GM21717 (cell line): ENCODE measurements around the gene ADAM15.
A peak's percentile ranks its signal among the peaks of the same experiment; 100 is the strongest.

Source experiments
- ATAC-seq: cut with Tn5 transposase; IDR thresholded peaks from one replicate; pipeline ENCODE4 v1.9.1; 2021; ENCODE audit warnings: mild to moderate bottlenecking, moderate library complexity; ENCODE audit not compliant: unreplicated experiment

Gene ADAM15, protein sequence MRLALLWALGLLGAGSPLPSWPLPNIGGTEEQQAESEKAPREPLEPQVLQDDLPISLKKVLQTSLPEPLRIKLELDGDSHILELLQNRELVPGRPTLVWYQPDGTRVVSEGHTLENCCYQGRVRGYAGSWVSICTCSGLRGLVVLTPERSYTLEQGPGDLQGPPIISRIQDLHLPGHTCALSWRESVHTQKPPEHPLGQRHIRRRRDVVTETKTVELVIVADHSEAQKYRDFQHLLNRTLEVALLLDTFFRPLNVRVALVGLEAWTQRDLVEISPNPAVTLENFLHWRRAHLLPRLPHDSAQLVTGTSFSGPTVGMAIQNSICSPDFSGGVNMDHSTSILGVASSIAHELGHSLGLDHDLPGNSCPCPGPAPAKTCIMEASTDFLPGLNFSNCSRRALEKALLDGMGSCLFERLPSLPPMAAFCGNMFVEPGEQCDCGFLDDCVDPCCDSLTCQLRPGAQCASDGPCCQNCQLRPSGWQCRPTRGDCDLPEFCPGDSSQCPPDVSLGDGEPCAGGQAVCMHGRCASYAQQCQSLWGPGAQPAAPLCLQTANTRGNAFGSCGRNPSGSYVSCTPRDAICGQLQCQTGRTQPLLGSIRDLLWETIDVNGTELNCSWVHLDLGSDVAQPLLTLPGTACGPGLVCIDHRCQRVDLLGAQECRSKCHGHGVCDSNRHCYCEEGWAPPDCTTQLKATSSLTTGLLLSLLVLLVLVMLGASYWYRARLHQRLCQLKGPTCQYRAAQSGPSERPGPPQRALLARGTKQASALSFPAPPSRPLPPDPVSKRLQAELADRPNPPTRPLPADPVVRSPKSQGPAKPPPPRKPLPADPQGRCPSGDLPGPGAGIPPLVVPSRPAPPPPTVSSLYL

GRCh38 chr1:155050560-155051341 is at the start of gene ADAM15:
Gene ADAM15, plus strand, starts transcription at chr1:155051316. Its CDS starts 71 bp downstream, at chr1:155051387.
- ATAC-seq, result peak; percentile 52

- no peak for ATAC-seq
Observed at GRCh38 chr1:155001425-155001674, 49.8 kb upstream of the ADAM15 start.

GRCh38 chr1:155001675-155002463 is 49.2 kb upstream of the ADAM15 start:
- peak; percentile 35 for ATAC-seq

DNA sequence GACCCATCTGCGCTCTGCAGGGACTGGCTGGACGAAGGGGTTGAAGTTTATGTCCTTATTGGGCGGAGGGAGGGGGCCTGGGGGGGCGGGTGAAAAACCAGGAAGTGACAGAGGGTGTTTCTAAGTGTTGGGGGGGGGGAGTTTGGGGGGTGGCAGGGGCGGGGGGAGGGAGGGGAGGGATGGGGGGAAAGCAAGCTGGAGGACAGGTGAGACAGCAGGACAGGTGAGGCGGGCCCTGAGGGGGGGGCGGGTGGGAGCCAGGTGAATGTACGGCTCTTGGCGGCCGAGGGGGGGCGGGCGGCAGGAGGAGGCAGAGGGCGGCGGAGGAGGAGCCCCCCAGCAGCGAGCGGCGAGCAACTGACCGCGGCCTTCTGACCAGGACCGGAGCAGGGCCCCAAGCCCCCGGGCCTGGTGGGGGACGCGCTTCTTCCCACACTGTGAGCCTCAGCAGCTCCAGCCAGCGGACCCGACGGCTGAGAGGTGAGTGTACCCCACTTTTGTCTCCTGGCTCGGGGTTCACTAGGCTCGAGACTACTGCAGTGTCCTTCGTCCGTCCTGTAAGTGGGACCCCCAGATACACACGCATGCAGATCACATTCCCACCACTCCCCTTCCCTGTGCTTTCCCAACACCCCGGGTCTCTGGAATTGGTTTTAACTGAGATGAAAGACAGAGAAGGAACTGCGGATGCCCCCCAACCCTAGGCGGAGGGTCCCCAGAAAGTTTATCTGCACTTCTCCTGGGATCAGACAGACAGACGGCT is 48.5 kb upstream of the ADAM15 start, which contains the start of gene ZBTB7B:
Gene ZBTB7B (plus strand): TSS at position 339 of the 763 bp plus-strand sequence. CDS start 11,859 bp downstream, outside the sequence.
- no peak for ATAC-seq

- no peak for ATAC-seq
Observed at GRCh38 chr1:155003227-155003765, 47.8 kb upstream of the ADAM15 start.

GRCh38 chr1:155003766-155004351 is 47.3 kb upstream of the ADAM15 start:
- ATAC-seq, result no peak

DNA sequence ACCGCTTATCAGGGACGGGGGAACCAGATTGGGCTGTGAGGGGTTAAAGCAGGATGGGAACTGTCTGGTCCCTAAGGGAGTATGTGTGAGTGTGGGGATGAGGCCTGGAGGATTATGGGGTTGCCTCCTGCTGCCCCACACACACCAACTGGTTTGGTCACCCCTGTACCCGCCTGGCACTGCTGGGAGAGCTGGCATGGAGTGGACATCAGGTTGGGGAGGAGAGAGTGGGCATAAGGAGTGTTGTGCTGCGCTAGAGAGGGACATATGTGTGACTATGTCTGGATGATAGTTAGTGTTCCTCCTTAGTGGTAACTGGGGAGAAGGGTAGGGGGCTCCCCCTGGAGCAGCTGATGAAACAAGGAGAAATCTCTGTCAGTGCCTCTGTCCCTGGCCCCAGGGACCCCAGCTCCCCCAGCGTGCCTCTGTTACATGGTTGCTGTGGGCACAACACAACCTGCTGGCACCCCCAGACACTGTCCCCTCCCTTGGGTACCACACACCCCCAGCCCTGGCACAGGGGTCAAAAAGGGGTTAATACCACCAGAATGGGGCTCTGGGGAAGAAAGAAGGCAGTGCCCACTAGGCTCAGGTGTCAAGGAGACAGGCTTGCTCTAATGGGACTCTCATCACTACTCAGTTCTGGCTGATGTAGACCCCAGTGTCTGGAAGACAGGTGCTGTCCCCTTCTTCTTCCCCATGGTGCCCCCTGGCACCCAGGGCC is 46.6 kb upstream of the ADAM15 start:
- ATAC-seq, result no peak

- no peak for ATAC-seq
Observed at GRCh38 chr1:155005076-155006011, 45.8 kb upstream of the ADAM15 start.

- no peak for ATAC-seq
Observed at GRCh38 chr1:155006601-155007101, 44.5 kb upstream of the ADAM15 start.

DNA sequence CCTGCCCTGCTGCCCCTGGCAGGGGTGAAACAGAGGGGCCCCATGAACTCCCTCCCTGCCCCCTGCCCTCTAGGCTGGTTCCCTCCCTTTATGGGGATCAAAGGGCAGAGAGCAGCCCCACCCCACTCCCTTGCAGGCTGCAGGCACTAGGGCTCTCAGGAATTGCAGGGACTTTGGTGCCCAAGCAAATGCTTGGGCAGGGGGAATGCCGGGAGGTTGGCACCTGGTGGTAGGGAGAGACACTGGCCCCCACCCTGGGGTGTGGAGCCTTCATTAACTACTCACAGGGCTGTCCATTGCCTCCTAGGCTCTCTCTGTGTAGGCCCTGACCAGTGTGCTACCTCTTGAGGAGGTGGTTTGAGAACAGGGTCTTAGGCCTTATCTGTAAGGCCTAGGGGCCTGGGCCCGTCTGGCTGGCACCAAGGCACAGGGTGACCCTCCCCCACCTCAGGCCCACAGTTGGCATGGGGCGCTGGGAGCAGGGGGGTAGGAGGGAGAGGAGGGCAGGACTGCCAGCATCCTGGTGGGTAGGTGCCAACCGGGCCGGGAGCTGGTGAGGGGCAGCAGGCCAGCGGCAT is 43.8 kb upstream of the ADAM15 start:
- ATAC-seq, result no peak

DNA sequence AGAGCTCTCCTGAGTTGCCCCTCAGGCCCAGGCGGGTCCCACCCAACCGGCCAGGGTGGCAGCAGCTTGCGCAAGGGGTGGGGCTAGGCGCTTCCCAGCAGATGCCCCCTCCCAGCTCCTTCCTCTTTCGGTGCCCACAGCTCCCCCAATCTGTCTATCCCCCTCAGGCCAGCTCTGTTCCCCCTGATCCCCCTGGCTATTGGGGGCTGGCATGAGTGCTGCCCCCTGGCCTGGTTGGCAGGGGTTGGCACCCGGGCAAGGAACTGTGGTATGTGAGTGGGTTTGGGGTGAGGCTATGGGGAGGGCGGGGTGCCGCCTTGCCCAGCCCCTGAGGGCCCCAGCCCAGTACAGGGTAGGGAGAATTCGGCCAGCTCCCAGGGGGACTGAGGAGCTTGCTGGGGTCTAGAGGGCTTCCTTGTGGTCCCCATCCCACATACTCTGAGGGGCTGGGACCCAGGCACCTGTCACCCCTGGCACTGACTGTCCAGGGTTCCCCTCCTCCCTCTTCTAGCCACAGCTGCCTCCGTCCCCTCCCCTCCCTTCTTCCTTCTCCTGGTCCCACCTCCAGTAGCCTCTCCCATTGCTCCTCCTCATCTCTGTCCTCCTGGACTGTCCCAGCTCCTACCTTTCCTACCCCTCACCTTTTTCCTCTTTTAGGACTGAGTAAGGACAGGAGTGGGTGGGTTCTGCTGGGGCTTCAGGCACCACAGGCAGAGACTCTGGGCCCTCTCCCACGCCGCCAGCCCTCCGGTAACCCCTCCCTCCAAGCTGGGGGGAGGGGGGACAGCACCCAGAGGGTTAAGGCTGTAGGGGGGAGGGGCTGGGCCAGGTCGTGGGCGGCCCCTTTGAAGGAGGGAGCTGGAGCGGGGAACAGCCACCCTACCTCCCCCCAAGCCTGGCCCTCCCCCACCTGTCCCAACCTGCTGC is 42.8 kb upstream of the ADAM15 start:
- no peak for ATAC-seq

- ATAC-seq, result no peak
Observed at GRCh38 chr1:155009221-155009711, 41.9 kb upstream of the ADAM15 start.

DNA sequence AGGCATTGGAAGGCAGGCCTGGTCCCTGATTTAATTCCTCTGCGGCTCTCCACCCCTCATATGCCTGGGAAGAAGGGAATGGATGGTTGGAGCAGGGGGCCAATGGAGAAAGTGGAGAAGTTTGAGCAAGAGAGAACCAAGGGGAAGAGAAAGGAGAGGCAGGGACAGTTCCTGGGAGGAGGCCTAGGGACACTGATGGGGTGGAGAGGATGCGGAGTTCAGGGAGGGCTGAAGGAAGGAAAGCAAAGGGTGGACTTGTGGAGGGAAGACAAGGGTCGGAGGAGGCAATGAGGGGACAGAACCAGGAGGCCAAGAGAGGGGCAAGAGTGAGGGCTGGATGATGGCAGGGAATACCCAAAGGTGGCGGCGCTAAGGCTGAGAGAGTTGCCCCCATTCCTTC is 41.4 kb upstream of the ADAM15 start:
- ATAC-seq, result no peak

DNA sequence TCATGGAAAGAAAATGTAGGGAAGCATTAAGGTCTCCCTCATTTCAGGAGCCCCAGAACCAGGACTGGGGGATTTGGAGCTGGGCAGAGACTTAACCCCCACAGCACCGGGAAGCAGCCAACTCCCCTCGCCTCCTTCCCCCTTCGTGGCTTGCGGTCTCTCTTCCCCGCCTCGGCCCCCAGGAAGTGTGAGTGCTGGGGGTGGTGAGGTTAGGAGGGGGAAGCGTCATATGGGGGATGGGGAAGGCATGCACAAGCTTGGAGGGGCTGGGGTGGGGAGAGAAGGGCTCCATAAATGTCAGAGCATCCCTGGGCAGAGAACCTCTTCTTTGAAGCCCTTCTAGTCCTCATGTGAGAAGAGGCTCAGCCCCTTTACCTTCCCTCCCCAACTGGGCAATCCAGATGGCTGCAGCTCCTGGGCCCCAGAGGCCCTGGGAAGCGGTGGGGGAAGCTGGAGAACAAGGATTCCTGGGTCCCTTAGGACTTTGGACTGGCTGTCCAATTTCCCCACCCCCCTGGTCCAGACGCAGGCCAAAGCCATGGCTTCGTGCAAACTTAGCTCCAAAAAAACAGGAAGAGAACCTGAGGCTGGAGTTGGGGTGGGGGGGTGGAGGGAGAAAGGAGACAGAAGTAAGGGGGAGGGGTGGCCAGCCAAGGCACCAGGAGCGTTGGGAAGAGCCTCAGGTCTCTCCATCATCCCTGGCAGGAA is 40.8 kb upstream of the ADAM15 start:
- no peak for ATAC-seq

- ATAC-seq, result no peak
Observed at GRCh38 chr1:155011004-155011416, 40.1 kb upstream of the ADAM15 start.
